HepG2 (cell line): ENCODE measurements around the gene RREB1. TPM values are rescaled to one million over a fixed set of nuclear protein-coding genes. Genes with fewer than 3 reads are reported as not detected.

ENCODE experiments used
- EP300 ChIP-seq, 3 experiments: sonication (generic) in 1 of 3; formaldehyde crosslinking in 1 of 3; IDR thresholded peaks; 2 replicates each; pipeline versions ENCODE4 v1.5.1 to v1.6.1; 2011 to 2020; ENCODE audit warnings: low read depth in 2 of 3, low read length in 2 of 3, borderline replicate concordance in 1 of 3, improper control_type of control experiment in 1 of 3, mild to moderate bottlenecking in 1 of 3, missing genetic modification reagents in 1 of 3, moderate library complexity in 1 of 3
- MTA1 ChIP-seq: sonication (generic); formaldehyde crosslinking; IDR thresholded peaks from 2 replicates; pipeline ENCODE4 v1.4.0; 2020; ENCODE audit warnings: missing genetic modification reagents, mild to moderate bottlenecking, borderline replicate concordance
- NR2C2 ChIP-seq: sonication (generic); formaldehyde crosslinking; IDR thresholded peaks from 2 replicates; pipeline ENCODE4 v1.4.0; 2020; ENCODE audit warnings: missing genetic modification reagents, mild to moderate bottlenecking, moderate library complexity, borderline replicate concordance
- NR2F6 ChIP-seq, 2 experiments: IDR thresholded peaks; 2 replicates each; pipeline ENCODE4 v1.6.1; 2016; ENCODE audit warnings: antibody characterized with exemption in 1 of 2, mild to moderate bottlenecking in 1 of 2
- PHF21A ChIP-seq: sonication (generic); formaldehyde crosslinking; IDR thresholded peaks from 2 replicates; pipeline ENCODE4 v1.5.0; 2020; ENCODE audit warnings: mild to moderate bottlenecking, missing genetic modification reagents
- RFX5 ChIP-seq: IDR thresholded peaks from 2 replicates; pipeline ENCODE4 v1.6.1; 2011; ENCODE audit warnings: low read depth, low read length, improper control_type of control experiment
- RXRB ChIP-seq: IDR thresholded peaks from 2 replicates; pipeline ENCODE4 v1.6.1; 2016; ENCODE audit warnings: borderline replicate concordance, missing genetic modification reagents, missing compliant biosample characterization
- SAP130 ChIP-seq: IDR thresholded peaks from 2 replicates; pipeline ENCODE4 v1.6.1; 2016; ENCODE audit warnings: low read depth
- ZNF430 ChIP-seq: sonication (generic); formaldehyde crosslinking; IDR thresholded peaks from 2 replicates; pipeline ENCODE4 v1.9.0; 2021; ENCODE audit warnings: mild to moderate bottlenecking, missing genetic modification reagents
- ZNF605 ChIP-seq: sonication (generic); formaldehyde crosslinking; IDR thresholded peaks from 2 replicates; pipeline ENCODE4 v1.8.0; 2022; ENCODE audit warnings: mild to moderate bottlenecking, missing genetic modification reagents
- ZNF614 ChIP-seq: IDR thresholded peaks from 2 replicates; pipeline ENCODE4 v1.6.1; 2018; ENCODE audit warnings: missing biosample characterization, missing genetic modification reagents, inconsistent platforms, borderline replicate concordance
- polyA plus RNA-seq, 8 experiments: library from polyadenylated mRNA; depleted of rRNA in 3 of 8; stranded (reverse) in 7 of 8; unstranded in 1 of 8; fragments of >200 nt; fragmentation: Illumina TruSeq in 4 of 8; extraction: Trizol in 4 of 8; gene quantifications; 2 replicates each; pipeline versions ENCODE4 v1.2.1 to v1.2.3, GENCODE V29; 2011 to 2016; ENCODE audit warnings: low read depth in 4 of 8, missing spikeins in 1 of 8, mixed read lengths in 1 of 8; ENCODE audit not compliant: insufficient read depth in 1 of 8
- total RNA-seq, 5 experiments: library from RNA; depleted of rRNA; stranded (reverse); fragments of >200 nt; fragmentation: Illumina TruSeq; extraction: Trizol; gene quantifications; 2 replicates each; pipeline ENCODE4 v1.2.3, GENCODE V29; 2016; ENCODE audit warnings: low read depth in 1 of 5
- TF ChIP-seq, protein P1 (sequence below): sonication (generic); formaldehyde crosslinking; IDR thresholded peaks from 2 replicates; pipeline ENCODE4 v1.4.0; 2020; ENCODE audit warnings: missing genetic modification reagents; ENCODE audit errors: not compliant biosample characterization

RREB1 gene
- total and polyA plus RNA-seq, 2 of the 13 experiments (the other 11 are each of a cell fraction or from before 2014, with no cell fraction given): 6.1 to 23.2 TPM

DNA sequence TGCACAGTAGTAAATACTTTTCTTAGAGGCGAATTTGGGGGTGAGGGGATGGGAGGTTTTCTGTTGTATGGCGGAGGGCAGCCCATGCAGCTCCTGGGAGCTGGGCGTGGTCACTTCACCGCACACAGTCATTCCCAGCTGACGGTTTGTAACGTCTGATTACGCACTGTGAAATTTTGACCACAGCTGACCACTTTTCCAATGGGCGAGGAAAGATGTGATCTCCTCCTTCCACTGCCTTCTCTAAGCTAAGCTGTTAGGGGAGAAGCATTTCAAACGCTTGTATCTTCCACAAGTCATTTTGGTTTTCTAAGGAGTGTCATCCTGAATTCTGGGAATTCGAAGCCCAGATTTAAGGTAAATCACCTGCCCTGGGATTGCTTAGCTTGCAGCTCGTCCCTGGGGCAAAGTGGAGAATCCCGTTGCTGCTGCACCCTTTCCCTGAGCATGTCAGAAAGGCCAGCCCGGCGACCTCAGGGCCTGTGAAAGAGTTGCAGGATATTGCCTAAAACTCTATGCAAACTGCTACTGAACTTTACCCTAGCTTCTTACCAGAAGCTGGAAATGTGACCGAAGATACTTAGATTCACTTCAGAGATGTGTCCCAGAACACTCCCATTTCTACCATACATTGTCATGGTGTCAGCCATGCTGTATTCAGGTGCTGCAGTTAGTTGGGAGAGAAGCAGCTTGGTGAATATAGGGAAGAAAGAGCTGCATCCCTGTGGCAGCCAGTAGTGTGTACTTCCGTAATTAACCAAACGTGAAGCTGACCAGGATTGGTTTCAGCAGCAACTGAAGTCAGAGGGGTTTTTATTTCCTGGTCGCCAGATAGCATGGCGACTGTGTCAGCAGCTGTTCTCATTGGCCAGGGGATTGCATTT, 58.9 kb downstream of the RREB1 start (continued):
- TF ChIP-seq, protein P1, sequence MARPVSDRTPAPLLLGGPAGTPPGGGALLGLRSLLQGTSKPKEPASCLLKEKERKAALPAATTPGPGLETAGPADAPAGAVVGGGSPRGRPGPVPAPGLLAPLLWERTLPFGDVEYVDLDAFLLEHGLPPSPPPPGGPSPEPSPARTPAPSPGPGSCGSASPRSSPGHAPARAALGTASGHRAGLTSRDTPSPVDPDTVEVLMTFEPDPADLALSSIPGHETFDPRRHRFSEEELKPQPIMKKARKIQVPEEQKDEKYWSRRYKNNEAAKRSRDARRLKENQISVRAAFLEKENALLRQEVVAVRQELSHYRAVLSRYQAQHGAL (CRISPR knock-in tag): no peak
- TF ChIP-seq ZNF614 (CRISPR knock-in tag): peak; percentile 8; the same call in 1 of the 2 replicates
- TF ChIP-seq MTA1 (CRISPR knock-in tag): no peak
- peak; percentile 74; the same call in 1 of the 2 replicates for TF ChIP-seq ZNF605 (CRISPR knock-in tag)
- peak; percentile 36; the same call in 1 of the 2 replicates for TF ChIP-seq NR2F6 (IDR thresholded peaks at IDR 0.05)
- 0 out of 2 replicates have a peak, but pooled peaks have one; percentile 21 for TF ChIP-seq NR2F6 (CRISPR knock-in tag; IDR thresholded peaks at IDR 0.05)
- TF ChIP-seq EP300 (IDR thresholded peaks at IDR 0.05; ENCODE audit: low read depth in 2 of 2, low read length in 2 of 2): peak in 1 of 2 experiments; percentile 51; a peak in 1 of 4 replicates
- TF ChIP-seq EP300 (CRISPR knock-in tag; IDR thresholded peaks at IDR 0.05; ENCODE audit: borderline replicate concordance): 0 out of 2 replicates have a peak, but pooled peaks have one; percentile 25
- TF ChIP-seq PHF21A: 0 out of 2 replicates have a peak, but pooled peaks have one; percentile 33
- peak; percentile 59; the same call in 1 of the 2 replicates for TF ChIP-seq RXRB (CRISPR knock-in tag)
- peak; percentile 38; the same call in 1 of the 2 replicates for TF ChIP-seq NR2C2 (CRISPR knock-in tag)
- TF ChIP-seq RFX5: peak; percentile 61; the same call in 1 of the 2 replicates
- 0 out of 2 replicates have a peak, but pooled peaks have one; percentile 46 for TF ChIP-seq ZNF430 (CRISPR knock-in tag)
- peak; percentile 51; the same call in 1 of the 2 replicates for TF ChIP-seq SAP130 (CRISPR knock-in tag)
